Measurements from ENCODE around the gene FBP1.
"Not testable (repeated sequence)": the region's sequence is repeated elsewhere in the genome, so short reads cannot be mapped to it uniquely, and the experiment has no call there.

FBP1 gene

GRCh38 chr9:94568250-94568889 lies 70.9 kb downstream of the FBP1 start:
- DNase-seq, result no peak

GRCh38 chr9:94567271-94567670 lies 72.0 kb downstream of the FBP1 start:
- DNase-seq, result no peak

DNA sequence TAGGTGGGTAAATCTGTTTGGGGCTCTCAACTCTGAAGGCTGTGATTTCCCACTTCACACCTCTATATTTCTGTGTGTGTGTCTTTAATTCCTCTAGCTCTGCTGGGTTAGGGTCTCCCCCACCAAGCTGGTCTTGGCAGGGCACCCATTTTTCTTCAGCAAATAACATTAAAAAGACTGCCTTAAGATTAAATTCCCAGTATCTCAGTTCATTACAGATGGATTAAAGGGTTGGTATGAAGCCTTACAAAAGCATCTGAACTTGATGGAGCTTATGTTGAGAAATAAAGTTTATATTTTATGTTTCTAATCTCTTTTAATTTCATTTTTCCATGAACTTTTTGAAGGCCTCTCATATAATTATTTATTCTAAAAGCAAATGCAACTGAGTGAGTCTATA lies 72.8 kb downstream of the FBP1 start:
- DNase-seq, result no peak

GRCh38 chr9:94564279-94564678 lies 75.0 kb downstream of the FBP1 start:
- not testable (repeated sequence) for DNase-seq

- DNase-seq, result no peak
Observed at GRCh38 chr9:94563548-94563947, 75.8 kb downstream of the FBP1 start.

DNA sequence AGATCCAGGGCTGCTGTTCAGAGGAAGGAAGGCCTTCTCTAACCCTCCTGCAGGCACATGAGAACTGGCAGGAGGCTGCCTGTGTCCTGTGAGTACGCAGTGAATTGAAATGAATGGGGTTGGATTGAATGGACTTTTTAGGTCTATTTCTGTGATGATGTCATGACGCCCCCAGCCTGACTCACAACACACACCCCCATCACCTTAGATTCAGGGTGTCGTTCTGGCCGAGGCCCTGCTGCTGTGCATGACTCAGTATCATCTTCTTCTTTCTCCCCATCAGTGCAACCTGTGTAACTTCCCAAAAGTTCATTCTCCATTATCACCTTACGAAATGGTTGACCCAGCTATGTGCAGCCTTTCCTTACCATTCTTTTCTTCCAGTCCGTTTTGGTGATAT lies 79.1 kb downstream of the FBP1 start:
- no peak for DNase-seq

GRCh38 chr9:94557376-94557775 lies 81.9 kb downstream of the FBP1 start:
- no peak for DNase-seq

GRCh38 chr9:94554439-94555331 lies 84.6 kb downstream of the FBP1 start, which contains the start of gene PCAT7:
Gene PCAT7, plus strand, starts transcription at chr9:94555083.
- peak; percentile 29 for DNase-seq

DNA sequence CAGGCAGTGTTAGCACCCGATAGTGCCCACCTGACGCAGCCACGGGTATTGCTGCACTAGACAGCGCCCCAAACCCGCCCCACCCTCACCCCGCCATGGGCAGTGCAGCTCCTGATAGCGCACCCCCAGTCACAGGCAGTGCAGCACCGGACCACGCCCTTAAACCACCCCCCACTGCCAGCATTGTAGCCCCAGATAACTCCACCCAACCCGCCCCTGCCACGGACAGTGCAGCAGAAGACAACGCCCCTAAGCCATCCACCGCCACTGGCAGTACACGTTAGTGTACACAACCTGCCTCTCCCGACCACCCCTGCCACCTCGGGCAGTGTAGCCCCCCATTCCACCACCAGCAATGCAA lies 85.3 kb downstream of the FBP1 start:
- no peak for DNase-seq

Measured in stimulated activated CD4-positive, alpha-beta T cell treated with anti-CD3 and anti-CD28 coated beads, Interleukin-4, amount 100 ng/mL, for 24 hours (primary cell).